Measurements from ENCODE around the gene TSPAN9.

- TF ChIP-seq CTCF (conservative IDR thresholded peaks at IDR 0.05; ENCODE audit: low read depth, low read length) (no peak), EZH2 (IDR thresholded peaks at IDR 0.05; ENCODE audit: borderline replicate concordance, low read depth, low read length, poor library complexity, severe bottlenecking) (no peak)
Measured at GRCh38 chr12:3262470-3262869, 185.3 kb downstream of the TSPAN9 start.
